ENCODE measurements around the gene FRMD1.

DNA sequence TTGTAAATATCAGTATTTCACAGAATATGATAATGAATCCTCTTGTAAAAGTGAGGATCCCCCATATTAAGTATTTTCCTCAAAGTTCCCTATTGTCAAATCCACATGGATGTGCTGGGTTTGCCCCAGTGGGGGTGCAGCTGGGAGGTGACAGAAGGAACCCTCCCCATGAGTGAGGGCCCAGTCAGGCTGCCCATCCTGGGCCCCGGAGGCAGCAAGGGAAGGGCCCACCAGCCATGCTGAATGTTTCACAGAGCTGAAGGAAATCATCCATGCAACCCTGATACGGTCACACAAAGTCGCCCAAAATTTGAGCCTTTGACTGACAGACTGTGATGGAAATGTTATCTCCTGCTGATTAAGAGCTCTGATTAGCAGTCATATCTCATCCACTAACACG is 39.7 kb downstream of the FRMD1 start:
- TF ChIP-seq CTCF (IDR thresholded peaks at IDR 0.05) (no peak), POLR2A (IDR thresholded peaks at IDR 0.05) (no peak)
